Naive B cell (primary cell): ENCODE data around the gene MRPS18A. TPM values are rescaled to one million over a fixed set of nuclear protein-coding genes. Genes with fewer than 3 reads are reported as not detected.

ENCODE experiments used
- polyA plus RNA-seq, 6 donors: library from polyadenylated mRNA; unstranded; fragments of 300-500 nt; fragmentation: Illumina TruSeq; gene quantifications; one replicate each; pipeline ENCODE4 v1.2.3, GENCODE V29; 2021; ENCODE audit warnings: low read depth in 6 of 6

The MRPS18A gene
- polyA plus RNA-seq, 6 donors from 2014 or later, result 61.1 to 91.0 (median 80.1) TPM

Other genes with a start within 250 kb of the MRPS18A start
- under 1 TPM in 4 of 6 donors, not detected in 2; 0.34 to 0.39 (median 0.39) TPM for gene DLK2, start 232.2 kb downstream of the MRPS18A start, polyA plus RNA-seq
- gene TJAP1, start 210.2 kb downstream of the MRPS18A start, polyA plus RNA-seq, result 10 to 100 TPM in 3 of 6 donors, 1 to 10 TPM in 3; 6.9 to 16.7 (median 9.2) TPM
- not detected for gene LRRC73, start 177.4 kb downstream of the MRPS18A start, polyA plus RNA-seq
- gene YIPF3, start 170.9 kb downstream of the MRPS18A start, polyA plus RNA-seq, result 10 to 100 TPM; 72.5 to 97.5 (median 89.9) TPM
- 10 to 100 TPM in 4 of 6 donors, 1 to 10 TPM in 2; 9.3 to 19.8 (median 13.1) TPM for gene POLR1C, start 170.7 kb downstream of the MRPS18A start, polyA plus RNA-seq
- gene XPO5, start 111.8 kb downstream of the MRPS18A start, polyA plus RNA-seq, result 10 to 100 TPM in 1 of 6 donors, 1 to 10 TPM in 5; 5.0 to 15.3 (median 7.7) TPM
- 10 to 100 TPM; 15.1 to 41.4 (median 19.1) TPM for gene POLH, start 111.6 kb downstream of the MRPS18A start, polyA plus RNA-seq
- 10 to 100 TPM in 1 of 6 donors, 1 to 10 TPM in 5; 2.5 to 17.3 (median 3.8) TPM for gene GTPBP2, start 58.5 kb downstream of the MRPS18A start, polyA plus RNA-seq
- gene MAD2L1BP, start 52.0 kb downstream of the MRPS18A start, polyA plus RNA-seq, result 10 to 100 TPM; 21.3 to 31.4 (median 27.9) TPM
- 1 to 10 TPM in 4 of 6 donors, under 1 TPM in 1, not detected in 1; 0.96 to 1.9 (median 1.5) TPM for gene RSPH9, start 42.8 kb downstream of the MRPS18A start, polyA plus RNA-seq
- gene VEGFA, start 82.4 kb upstream of the MRPS18A start, polyA plus RNA-seq, result under 1 TPM in 4 of 6 donors, not detected in 2; 0.08 to 0.70 (median 0.41) TPM